Gastroesophageal sphincter (tissue), 4 donors: ENCODE data around the gene KLHL29. TPM values are rescaled to one million over a fixed set of nuclear protein-coding genes. Genes with fewer than 3 reads are reported as not detected.

Experiments
- ATAC-seq: fragments of 150-250 bp; one replicate; pipeline ENCODE4 v1.9.1; 2016; ENCODE audit warnings: mild to moderate bottlenecking, moderate library complexity
- H3K27ac ChIP-seq, 4 donors: fragments of 200-600 bp; sonication (generic) in 3 of 4; 1 replicate in 3 of 4; 2 replicates in 1 of 4; pipeline ENCODE4 v1.5.1; 2016 to 2019
- H3K27me3 ChIP-seq: fragments of 200-600 bp; sonication (generic); one replicate; pipeline ENCODE4 v1.5.1; 2019
- H3K36me3 ChIP-seq, 2 donors: fragments of 200-600 bp; sonication (generic); one replicate each; pipeline ENCODE4 v1.5.1; 2019; ENCODE audit warnings: control low read depth in 1 of 2
- H3K4me1 ChIP-seq, 3 donors: fragments of 200-600 bp; sonication (generic); 1 replicate in 2 of 3; 2 replicates in 1 of 3; pipeline ENCODE4 v1.5.1; 2016 to 2019; ENCODE audit warnings: control low read depth in 2 of 3
- H3K4me3 ChIP-seq, 2 donors: fragments of 200-600 bp; sonication (generic); one replicate each; pipeline ENCODE4 v1.5.1; 2019; ENCODE audit warnings: mild to moderate bottlenecking in 1 of 2, moderate library complexity in 1 of 2
- H3K9me3 ChIP-seq, 3 donors: fragments of 200-600 bp; sonication (generic); one replicate each; pipeline ENCODE4 v1.5.1; 2017 to 2019; ENCODE audit warnings: control low read depth in 2 of 3
- EP300 ChIP-seq: sonication (generic); formaldehyde crosslinking; IDR thresholded peaks from one replicate; pipeline ENCODE4 v1.6.1; 2017; ENCODE audit warnings: antibody characterized with exemption, mild to moderate bottlenecking
- POLR2A ChIP-seq, 2 donors: fragments of 450-650 bp; IDR thresholded peaks; one replicate each; pipeline ENCODE4 v1.6.1; 2017; ENCODE audit warnings: antibody characterized with exemption in 2 of 2, mild to moderate bottlenecking in 2 of 2, moderate library complexity in 1 of 2
- POLR2AphosphoS5 ChIP-seq: sonication (generic); formaldehyde crosslinking; IDR thresholded peaks from one replicate; pipeline ENCODE4 v1.6.1; 2017; ENCODE audit warnings: antibody characterized with exemption
- WGBS, 2 donors: methylation state at CpG; one replicate each; pipeline ENCODE4 v1.1.5; 2018; ENCODE audit warnings: low coverage in 1 of 2; 5-methylcytosine and 5-hydroxymethylcytosine counted together
- total RNA-seq, 4 donors: library from RNA; depleted of rRNA; stranded (reverse); fragments of >200 nt; gene quantifications; one replicate each; pipeline ENCODE4 v1.1.0, GENCODE V29; 2016
- TF ChIP-seq, protein P1 (sequence below), 4 experiments: fragments of 200-600 bp in 2 of 4; fragments of 450-650 bp in 2 of 4; sonication (generic) in 1 of 4; IDR thresholded peaks; one replicate each; pipeline ENCODE4 v1.5.1; 2017 to 2019; ENCODE audit warnings: antibody characterized with exemption in 4 of 4, mild to moderate bottlenecking in 2 of 4, moderate library complexity in 2 of 4

KLHL29 gene
- total RNA-seq, 4 donors from 2014 or later, result 15.2 to 31.5 (median 24.2) TPM

DNA sequence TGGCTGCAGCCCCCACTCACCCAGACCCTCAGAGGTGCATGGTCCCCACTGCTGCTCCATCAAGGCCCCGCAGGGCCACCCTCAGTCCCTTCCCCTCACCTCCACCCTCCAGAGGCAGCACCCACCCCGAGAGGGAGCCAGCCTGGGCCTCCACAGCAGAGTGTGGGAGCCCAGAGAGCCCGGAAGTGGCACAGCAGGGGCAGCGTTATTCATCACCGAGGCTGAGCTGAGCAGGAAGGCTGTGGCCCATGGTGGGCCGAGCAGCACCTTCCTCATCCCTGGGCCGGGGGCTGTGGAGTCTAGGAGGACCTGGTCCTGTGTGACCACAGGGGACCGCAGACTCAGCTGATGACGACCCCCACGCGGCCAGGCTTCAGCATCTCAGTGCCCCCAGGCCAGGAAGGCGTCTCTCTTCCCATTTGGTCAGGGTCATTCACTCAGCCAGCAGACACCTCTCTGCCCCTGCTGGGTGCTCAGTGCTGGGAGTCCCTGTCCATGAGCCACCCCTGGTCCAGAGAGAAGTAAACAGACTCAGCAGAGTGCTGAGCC, 283.9 kb downstream of the KLHL29 start:
- H3K27me3 ChIP-seq, result no peaks in the 10 kb centered on the region
- H3K4me1 ChIP-seq, result peaks cover 0 to 41% (median 18%) of the 10 kb centered on the region in 3 donors
- H3K36me3 ChIP-seq, result peaks cover 0 to 13% of the 10 kb centered on the region in 2 donors
- TF ChIP-seq POLR2A (IDR thresholded peaks at IDR 0.05) (no peak), POLR2AphosphoS5 (no peak), EP300 (no peak)
- TF ChIP-seq, protein P1, sequence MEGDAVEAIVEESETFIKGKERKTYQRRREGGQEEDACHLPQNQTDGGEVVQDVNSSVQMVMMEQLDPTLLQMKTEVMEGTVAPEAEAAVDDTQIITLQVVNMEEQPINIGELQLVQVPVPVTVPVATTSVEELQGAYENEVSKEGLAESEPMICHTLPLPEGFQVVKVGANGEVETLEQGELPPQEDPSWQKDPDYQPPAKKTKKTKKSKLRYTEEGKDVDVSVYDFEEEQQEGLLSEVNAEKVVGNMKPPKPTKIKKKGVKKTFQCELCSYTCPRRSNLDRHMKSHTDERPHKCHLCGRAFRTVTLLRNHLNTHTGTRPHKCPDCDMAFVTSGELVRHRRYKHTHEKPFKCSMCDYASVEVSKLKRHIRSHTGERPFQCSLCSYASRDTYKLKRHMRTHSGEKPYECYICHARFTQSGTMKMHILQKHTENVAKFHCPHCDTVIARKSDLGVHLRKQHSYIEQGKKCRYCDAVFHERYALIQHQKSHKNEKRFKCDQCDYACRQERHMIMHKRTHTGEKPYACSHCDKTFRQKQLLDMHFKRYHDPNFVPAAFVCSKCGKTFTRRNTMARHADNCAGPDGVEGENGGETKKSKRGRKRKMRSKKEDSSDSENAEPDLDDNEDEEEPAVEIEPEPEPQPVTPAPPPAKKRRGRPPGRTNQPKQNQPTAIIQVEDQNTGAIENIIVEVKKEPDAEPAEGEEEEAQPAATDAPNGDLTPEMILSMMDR (IDR thresholded peaks at IDR 0.05), result no peak
- WGBS, 2 donors, result no CpG with 5 or more reads among the region's 12 CpGs
- ATAC-seq, result no peak
- no peaks in the 10 kb centered on the region for H3K9me3 ChIP-seq
- peak overlapping the region in 3 of 4 donors; percentile 72 to 76 (median 74) for H3K27ac ChIP-seq
- H3K4me3 ChIP-seq, result no peak overlapping the region

DNA sequence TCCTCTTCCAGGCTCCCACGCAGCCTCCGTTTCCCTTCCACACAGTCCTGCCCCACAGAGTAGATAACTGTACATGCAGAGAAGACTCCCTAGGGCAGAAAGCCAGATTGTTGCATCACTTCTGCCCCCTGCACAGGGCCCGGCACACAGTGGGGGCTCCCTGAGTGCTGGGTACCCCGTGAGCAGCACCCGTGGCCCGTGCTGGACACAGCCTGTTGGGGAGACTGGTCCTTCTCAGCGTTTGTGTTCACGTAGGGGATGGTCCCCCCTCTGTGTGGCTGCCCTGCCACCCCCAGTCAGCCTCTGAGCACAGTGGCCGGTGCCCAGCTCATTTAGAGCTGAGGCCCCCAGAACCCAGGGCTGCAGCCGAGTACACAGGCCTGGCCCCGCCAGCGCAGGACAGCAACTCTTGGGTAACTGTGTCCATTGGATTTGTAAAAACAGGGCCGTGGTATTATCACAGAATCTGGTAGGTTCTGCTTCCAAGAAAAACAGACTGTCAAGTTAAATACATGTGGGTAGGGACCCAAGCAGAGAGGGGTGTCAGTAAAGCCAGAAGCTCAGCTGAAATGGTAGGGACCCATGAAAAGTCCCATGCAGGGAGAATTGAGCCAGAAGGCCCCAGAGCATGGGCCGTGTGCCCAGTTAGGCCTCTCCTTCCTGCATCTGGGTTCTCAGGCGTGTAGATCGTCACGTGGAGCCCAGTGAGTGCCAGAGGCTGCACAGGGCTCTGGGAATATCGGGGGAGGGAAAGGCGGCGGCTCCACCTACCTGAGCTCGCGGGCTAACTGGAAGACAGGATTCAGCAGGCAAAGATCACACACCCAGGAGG, 284.6 kb downstream of the KLHL29 start:
- no peaks in the 10 kb centered on the region for H3K9me3 ChIP-seq
- no peak overlapping the region for H3K4me3 ChIP-seq
- 20 to 68% methylated on average over 5 to 13 of the region's 22 CpGs for WGBS, 2 donors
- peak overlapping the region; percentile 21 to 76 (median 73) for H3K27ac ChIP-seq
- peaks cover 0 to 33% (median 11%) of the 10 kb centered on the region in 3 donors for H3K4me1 ChIP-seq
- H3K27me3 ChIP-seq, result no peaks in the 10 kb centered on the region
- TF ChIP-seq, protein P1 (IDR thresholded peaks at IDR 0.05), result peak in 1 of 4 experiments; percentile 21
- TF ChIP-seq POLR2A (IDR thresholded peaks at IDR 0.05) (no peak), POLR2AphosphoS5 (peak; percentile 60), EP300 (no peak)
- H3K36me3 ChIP-seq, result peaks cover 0 to 13% of the 10 kb centered on the region in 2 donors
- peak; percentile 91 for ATAC-seq

DNA sequence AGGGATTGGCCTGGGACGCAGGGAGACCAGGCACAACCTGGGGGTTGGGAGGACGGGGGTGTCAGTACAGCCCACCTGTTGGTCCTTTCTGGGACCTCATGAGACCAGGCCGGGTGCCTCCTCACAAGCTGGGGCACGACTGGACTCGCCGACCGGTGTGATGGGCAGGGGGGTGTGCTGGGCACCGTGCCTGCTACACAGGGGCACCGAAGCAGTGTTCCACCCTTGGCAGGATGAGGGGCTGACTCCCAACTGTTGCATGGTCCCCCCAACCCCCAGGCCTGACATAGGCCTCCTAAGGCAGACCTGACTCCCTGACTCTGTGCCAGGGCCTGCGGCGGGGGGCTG, 285.2 kb downstream of the KLHL29 start:
- WGBS, 2 donors, result no CpG with 5 or more reads among the region's 11 CpGs
- TF ChIP-seq POLR2AphosphoS5, result no peak
- TF ChIP-seq POLR2A (IDR thresholded peaks at IDR 0.05), result peak in 1 of 2 donors; percentile 16
- Histone ChIP-seq H3K4me3 (no peak overlapping the region), H3K36me3 (peaks cover 0 to 17% of the 10 kb centered on the region in 2 donors), H3K9me3 (no peaks in the 10 kb centered on the region), H3K4me1 (peaks cover 0 to 33% (median 11%) of the 10 kb centered on the region in 3 donors), H3K27me3 (no peaks in the 10 kb centered on the region), H3K27ac (peak overlapping the region; percentile 21 to 76 (median 73))
- ATAC-seq, result no peak

- H3K4me3 ChIP-seq, result no peak overlapping the region
- no peaks in the 10 kb centered on the region for H3K9me3 ChIP-seq
- H3K27me3 ChIP-seq, result no peaks in the 10 kb centered on the region
- TF ChIP-seq POLR2A (IDR thresholded peaks at IDR 0.05) (no peak), POLR2AphosphoS5 (no peak), EP300 (no peak)
- TF ChIP-seq, protein P1 (IDR thresholded peaks at IDR 0.05), result no peak
- H3K27ac ChIP-seq, result no peak overlapping the region
- 86 to 100% methylated on average over 2 to 3 of the region's 6 CpGs for WGBS, 2 donors
- H3K36me3 ChIP-seq, result peaks cover 0 to 4% of the 10 kb centered on the region in 2 donors
- H3K4me1 ChIP-seq, result peaks cover 0 to 33% (median 11%) of the 10 kb centered on the region in 3 donors
- no peak for ATAC-seq
These were observed 288.1 kb downstream of the KLHL29 start for GRCh38 chr2:23673082-23673481.

DNA sequence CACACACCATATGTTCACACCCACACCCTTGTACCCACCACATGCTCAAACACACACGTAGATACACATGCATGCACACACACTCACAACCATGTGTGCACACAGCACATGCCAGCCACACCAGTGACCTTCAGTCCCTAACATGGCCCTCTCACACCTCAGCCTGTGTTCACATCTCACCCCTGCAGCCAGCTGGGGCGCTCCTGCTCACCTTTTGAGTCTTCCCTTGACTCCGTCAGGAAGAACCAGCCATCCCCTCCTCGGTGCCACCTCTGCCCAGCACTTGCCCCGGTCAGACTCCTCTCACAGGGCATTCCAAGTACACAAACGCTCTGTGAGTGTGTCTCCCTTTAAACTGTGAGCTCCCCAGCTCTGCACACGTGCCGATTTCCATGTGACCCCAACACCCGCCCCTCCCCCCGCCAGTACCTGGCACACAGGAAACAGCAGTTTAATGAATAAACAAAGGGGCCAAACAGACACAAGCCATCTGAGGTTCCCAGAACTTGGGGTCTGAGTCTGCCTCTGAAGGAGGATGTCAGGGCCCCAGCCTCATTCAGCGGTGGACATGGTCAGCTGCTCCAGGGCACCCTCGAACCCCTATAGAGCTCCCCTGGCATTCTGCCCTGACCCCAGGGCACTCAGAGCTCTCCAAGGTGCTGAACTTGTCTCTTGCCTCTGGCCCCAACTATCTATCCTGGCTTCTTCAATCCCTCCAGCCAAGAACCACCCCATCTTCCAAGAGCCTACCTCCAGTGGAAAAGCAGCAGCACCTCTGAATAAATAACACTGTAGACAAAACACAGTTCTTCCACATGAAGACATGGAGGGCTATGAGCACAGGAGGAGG, 289.1 kb downstream of the KLHL29 start:
- Histone ChIP-seq H3K4me1 (peaks cover 0 to 27% (median 8%) of the 10 kb centered on the region in 3 donors), H3K9me3 (no peaks in the 10 kb centered on the region), H3K4me3 (no peak overlapping the region), H3K27ac (no peak overlapping the region), H3K27me3 (no peaks in the 10 kb centered on the region), H3K36me3 (peaks cover 0 to 4% of the 10 kb centered on the region in 2 donors)
- TF ChIP-seq EP300 (no peak), POLR2A (IDR thresholded peaks at IDR 0.05) (no peak)
- WGBS, 2 donors, result 76 to 97% methylated on average over 4 to 5 of the region's 12 CpGs
- ATAC-seq, result no peak
